ENCODE data around the gene IMPDH2.
"Not testable (repeated sequence)": the region's sequence is repeated elsewhere in the genome, so short reads cannot be mapped to it uniquely, and the experiment has no call there.

IMPDH2 gene

DNA sequence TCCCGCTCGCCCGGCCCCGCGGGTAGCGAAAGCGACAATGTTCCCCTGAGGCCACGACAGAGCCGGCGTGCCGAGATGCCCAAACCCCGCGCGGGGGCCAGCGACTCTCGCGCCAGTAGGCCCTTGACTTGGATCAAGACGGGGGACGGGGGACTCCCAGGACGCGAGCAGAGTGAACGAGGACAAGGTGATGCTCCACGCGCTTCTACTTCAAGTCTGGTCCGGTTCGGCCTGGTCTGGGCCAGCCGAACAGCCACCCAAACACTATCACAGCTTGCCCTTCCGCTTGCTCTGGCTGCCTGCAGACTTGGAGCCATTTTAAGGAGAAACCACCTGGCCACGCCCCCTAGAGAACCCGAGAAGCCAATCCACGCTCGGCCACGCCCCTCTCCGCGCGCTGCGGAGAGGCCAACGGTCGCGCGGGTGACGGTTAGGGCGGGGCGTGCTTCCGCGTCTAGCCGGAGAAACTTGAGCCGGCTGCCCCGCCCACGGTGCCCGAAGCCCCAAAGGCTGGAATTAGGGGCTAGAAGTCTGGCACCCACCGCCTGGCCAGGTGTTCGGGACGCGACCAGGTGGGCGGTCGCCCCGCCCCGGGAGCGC lies 7.9 kb downstream of the IMPDH2 start:
- DNase-seq = peak; percentile 97

DNA sequence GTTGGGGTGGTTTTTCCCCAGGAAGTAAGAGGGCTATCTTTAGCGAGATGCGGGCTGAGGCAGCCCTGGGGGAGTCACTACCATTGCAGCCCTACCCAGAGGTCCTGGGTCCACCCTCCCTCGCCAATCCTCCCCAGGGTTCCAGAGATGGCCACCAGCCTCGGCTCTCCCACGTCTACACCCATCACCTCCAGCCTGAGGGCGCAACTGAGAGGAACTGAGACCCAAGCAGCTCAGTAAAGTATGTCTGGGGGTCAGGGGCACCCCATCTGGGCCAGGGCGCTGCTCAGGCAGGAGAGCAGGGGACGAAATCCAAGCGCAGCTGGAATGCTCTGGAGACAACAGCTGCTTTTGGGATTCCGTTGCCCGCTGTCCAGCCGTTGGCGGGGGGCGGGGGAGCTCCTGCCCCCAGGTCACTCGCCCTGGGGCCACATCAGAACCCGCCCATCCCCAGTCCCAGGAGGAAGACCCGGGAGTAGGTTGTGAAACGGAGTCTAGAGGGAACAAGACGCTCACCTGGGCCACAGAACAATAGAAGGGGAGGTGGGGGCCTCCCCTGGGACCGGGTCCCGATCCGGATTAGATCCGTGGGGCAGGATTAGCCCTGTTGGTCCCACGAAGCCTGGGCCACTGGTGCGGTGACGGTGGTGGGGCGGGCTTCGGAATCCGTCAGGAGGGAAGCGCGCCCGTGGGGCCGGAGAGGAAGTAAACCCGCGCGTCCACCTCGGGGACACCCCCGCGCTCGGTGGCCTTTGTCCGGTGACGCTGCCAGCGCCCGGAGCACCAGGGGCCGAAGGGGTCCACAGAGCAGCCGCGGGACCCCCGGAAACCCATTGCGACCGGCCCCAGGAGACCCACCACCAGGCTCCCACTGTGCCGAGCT lies 8.6 kb downstream of the IMPDH2 start:
- peak; percentile 57 for DNase-seq

DNA sequence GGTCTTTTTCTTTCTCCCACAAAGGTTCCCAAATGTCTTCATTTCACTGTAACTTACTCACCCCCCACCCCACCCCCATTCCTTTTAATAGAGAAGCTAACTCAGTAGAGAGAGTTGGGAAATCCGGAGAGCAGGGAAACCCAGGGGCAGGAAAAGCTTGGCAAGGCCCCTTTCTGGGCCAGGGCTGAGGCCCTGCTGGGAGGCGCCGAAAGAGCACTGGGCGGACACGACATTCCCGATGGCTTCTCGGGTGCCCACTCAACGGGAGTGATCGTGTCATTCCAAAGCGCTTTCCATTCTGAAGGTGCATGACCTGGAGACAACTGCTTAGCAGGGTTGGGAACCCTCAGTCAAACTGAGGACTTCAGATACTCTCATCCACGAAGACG lies 9.3 kb downstream of the IMPDH2 start:
- DNase-seq = no peak

DNA sequence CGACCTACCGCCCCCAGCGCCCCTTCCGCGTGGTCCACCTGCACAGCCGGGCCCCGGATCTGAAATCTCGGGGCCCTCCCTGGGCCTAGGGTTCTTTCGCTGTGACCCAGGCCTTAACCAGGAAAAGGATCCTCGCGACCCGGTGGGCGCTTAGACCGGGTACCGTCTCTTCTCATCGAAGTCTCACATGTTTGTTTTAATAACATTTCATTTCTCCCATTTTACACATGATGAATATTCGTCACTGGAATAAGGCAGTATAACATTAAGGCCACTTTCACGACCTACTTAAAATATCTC lies 10.5 kb downstream of the IMPDH2 start:
- DNase-seq = no peak

DNA sequence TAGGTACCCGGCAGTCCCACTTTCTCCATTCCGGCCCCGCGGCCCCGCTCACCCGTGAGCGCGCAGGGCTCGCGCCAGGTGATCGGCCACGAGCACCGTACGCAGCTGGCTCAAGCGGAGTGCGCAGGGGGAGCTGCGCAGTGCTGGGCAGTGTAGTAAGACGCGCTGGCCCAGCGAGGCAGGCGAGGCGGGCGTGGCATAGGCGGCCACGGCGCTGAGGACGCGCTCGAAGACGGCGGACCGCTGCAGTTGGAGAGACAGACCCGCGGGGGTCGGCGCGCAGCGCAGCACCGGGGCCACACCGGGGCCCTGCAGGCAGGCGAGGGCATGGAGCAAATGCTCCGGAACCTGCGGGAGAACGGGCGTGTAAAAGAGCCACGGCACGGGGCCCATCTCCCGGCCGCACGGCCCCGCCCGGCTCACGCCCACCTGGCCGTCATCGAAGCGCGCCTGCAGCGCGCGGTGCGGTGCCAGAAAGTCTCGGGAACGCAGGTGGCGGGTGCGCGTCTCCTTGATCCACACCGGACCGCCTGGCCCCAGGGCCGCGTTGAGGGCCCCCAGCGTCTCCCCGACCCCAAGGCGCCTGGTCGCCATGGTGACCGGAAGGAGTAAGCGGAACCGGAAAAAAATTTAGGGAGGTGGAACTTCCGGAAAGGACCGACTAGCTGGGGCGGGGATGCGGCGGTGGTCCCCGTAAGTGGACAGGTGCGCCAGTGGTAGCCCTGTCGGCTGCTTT lies 11.1 kb downstream of the IMPDH2 start, which contains the start of gene DALRD3:
Gene DALRD3, minus strand, starts transcription at position 610 of the 736 bp plus-strand sequence. Its CDS starts 16 bp downstream, at position 594.
- peak; percentile 72 for DNase-seq

DNA sequence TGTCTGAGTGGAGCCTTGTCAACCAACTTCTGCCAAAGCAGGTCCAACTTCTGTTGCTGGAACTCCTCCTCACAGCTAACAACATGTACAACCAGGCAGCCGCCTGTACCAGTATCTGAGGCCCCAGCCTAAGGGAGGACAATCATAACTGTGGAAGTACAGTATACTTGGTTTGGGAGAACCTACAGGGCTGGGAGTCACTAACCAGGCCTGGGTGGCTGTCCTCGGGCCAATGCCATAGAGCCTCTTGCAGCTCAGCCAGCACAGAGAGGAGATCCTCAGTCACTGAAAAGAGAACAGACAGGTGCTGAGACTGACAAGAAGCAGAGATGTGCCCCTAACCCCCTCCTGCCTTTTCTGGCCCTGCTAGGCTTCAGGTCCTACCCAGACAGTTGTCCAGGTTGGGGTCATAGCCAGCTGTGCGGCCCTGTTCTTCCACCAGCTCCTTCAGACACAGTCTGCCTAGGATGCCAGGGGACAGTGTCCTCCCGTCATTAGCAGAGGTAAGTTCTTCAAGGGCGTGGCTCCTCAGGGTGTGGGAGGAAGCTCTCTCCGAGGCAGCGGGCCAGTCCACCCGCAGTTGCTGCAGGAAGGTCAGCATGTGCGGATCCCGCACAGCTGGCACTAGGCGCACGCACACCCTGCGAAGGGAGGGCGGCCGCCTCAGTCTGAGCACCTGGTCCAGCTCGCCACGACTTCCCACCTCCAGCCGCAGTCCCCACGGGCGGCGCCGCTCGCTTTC lies 11.8 kb downstream of the IMPDH2 start:
- peak; percentile 48 for DNase-seq

DNA sequence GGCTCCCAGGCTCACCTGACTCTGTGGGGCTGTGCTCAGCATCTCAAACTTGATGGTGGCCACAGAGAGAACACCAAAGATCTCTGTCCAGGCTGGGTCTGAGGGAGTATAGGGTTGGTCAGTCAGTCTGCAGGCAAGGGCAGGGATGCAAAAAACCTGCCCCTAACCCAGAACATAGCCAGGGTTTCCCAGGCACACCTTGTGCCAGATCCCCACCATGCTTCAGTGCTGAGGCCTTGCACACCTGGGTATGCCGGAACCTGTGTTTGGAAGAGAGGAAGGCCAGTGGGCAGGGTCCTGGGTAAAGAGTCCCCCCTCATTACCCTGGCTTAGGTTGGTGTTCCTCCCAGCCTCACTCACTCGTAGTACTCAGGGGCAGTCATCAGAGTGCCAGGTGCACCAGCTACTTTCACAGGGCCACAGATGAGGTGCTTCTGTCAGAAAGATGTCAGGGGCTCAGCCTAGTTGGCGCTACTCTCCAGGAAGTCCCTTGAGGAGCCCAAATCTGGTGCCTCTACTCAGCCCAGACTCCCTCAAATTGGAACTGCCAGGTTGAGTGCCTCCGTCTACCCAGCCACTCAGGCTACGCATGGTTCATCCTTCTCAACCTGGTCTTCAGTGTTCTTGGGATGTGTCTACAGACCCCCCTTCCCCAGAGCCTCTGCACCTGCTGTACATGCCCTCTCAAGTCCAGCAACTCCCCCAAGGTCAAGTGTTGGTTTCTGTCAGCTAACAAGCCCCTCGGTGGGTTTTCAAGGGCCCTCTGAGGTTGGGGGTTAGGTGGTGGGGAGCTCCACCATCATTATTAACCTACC lies 12.6 kb downstream of the IMPDH2 start:
- no peak for DNase-seq

DNA sequence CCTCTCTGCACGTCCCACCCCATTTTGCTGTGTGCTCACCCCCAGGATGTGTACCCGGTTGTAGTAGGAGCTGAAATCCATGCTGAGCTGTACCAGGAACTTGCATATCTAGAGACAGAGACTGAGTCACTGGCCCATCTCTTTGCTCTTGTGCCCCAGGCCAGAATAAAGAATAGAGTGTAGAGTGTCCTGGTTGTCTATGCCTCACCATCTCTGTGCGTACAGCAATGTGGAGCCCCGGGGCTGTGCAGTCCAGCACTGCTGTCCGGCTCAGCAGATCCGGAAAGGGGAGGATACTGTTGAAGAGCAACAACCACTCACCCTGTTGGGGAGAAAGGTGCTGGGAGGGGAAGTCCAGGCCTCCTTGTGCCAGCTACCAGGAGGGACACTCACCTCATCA lies 13.4 kb downstream of the IMPDH2 start:
- no peak for DNase-seq

DNA sequence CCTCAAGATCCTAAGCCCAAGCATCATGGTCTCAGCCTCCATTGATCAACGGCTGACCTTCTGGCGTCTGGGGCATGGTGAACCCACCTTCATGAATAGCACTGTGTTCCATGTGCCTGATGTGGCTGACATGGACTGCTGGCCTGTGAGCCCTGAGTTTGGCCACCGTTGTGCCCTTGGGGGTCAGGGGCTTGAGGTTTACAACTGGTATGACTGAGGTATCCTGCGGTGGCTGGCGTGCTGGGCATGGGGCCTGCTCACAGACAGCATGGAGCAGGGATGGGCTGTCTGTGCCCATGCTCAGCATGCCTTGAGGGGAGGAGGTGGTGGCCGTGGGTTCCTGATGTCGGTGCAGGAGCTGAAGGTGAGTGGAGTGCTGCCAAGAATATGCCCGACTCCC lies 14.1 kb downstream of the IMPDH2 start:
- DNase-seq = no peak

DNA sequence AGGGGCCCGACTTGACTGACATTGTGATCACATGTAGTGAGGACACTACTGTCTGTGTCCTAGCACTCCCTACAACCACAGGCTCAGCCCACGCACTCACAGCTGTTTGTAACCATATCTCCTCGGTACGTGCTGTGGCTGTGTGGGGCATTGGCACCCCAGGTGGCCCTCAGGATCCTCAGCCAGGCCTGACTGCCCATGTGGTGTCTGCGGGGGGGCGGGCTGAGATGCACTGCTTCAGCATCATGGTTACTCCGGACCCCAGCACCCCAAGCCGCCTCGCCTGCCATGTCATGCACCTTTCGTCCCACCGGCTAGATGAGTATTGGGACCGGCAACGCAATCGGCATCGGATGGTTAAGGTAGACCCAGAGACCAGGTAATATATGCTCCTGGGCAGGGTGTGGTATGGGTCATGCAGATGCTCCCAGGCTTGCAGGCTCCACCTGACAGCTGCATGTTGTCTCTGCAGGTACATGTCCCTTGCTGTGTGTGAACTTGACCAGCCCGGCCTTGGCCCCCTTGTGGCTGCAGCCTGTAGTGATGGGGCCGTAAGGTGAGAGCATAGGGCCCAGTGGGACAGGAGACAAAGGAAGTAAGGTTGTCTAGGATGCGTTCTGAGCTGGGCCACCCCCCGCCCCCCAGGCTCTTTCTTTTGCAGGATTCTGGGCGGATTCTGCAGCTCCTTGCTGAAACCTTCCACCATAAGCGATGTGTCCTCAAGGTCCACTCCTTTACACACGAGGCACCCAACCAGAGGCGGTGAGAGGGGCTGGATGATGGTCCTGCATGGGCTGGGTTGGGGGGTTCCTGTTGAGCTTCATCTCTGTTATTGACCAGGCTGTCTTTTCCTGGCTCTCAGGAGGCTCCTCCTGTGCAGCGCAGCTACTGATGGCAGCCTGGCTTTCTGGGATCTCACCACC lies 15.2 kb downstream of the IMPDH2 start:
- DNase-seq = peak; percentile 44

DNA sequence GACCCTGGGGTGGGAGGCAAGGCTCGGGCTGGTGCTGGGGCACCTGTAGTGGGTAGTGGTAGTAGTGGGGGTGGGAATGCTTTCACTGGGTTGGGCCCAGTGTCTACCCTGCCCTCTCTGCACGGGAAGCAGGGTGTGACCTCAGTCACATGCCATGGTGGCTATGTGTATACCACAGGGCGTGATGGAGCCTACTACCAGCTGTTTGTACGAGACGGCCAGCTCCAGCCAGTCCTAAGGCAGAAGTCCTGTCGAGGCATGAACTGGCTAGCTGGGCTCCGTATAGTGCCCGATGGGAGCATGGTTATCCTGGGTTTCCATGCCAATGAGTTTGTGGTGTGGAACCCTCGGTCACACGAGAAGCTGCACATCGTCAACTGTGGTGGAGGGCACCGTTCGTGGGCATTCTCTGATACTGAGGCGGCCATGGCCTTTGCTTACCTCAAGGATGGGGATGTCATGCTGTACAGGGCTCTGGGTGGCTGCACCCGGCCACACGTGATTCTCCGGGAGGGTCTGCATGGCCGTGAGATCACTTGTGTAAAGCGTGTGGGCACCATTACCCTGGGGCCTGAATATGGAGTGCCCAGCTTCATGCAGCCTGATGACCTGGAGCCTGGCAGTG lies 16.0 kb downstream of the IMPDH2 start:
- no peak for DNase-seq

DNA sequence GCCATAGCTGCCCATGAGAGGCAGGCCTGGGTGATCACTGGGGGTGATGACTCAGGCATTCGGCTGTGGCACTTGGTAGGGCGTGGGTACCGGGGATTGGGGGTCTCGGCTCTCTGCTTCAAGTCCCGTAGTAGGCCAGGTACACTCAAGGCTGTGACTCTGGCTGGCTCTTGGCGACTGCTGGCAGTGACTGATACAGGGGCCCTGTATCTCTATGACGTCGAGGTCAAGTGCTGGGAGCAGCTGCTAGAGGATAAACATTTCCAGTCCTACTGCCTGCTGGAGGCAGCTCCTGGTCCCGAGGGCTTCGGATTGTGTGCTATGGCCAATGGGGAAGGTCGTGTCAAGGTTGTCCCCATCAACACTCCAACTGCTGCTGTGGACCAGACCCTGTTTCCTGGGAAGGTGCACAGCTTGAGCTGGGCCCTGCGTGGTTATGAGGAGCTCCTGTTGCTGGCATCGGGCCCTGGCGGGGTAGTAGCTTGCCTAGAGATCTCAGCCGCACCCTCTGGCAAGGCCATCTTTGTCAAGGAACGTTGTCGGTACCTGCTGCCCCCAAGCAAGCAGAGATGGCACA lies 16.7 kb downstream of the IMPDH2 start:
- no peak for DNase-seq

DNA sequence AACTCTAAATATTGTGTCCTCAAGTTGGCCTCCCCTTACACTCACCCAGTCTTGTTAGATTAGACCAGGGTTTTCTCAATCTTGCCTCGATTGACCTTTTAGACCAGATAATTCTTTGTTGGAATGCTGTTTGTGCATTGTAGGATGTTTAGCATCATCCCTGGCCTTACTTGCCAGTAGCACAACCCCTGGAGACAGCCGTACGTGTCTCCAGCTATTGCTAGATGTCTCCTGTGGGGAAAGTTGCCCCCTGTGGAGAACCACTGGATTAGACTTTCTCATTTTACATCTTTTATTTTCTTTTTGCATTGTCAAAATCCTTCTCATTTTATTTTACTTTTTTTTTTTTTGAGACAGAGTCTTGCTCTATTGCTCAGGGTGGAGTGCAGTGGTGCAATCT lies 19.8 kb downstream of the IMPDH2 start:
- no peak for DNase-seq

DNA sequence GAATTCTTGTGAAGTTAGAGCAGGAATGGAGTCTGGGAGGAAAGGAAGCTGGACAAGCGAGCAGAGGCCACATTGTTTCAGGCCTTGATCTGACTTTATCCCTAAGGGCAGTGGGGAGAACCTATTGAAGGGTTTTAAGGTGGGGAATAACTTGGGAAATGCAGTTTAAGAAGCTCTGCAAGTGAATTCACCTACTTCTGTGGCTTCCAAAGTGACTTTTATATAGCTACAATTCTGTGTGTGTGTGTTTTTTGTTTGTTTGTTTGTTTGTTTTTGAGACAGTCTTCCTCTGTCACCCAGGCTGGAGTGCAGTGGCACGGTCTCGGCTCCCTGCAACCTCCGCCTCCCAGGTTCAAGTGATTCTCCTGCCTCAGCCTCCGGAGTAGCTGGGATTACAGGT lies 20.6 kb downstream of the IMPDH2 start:
- DNase-seq = not testable (repeated sequence)

DNA sequence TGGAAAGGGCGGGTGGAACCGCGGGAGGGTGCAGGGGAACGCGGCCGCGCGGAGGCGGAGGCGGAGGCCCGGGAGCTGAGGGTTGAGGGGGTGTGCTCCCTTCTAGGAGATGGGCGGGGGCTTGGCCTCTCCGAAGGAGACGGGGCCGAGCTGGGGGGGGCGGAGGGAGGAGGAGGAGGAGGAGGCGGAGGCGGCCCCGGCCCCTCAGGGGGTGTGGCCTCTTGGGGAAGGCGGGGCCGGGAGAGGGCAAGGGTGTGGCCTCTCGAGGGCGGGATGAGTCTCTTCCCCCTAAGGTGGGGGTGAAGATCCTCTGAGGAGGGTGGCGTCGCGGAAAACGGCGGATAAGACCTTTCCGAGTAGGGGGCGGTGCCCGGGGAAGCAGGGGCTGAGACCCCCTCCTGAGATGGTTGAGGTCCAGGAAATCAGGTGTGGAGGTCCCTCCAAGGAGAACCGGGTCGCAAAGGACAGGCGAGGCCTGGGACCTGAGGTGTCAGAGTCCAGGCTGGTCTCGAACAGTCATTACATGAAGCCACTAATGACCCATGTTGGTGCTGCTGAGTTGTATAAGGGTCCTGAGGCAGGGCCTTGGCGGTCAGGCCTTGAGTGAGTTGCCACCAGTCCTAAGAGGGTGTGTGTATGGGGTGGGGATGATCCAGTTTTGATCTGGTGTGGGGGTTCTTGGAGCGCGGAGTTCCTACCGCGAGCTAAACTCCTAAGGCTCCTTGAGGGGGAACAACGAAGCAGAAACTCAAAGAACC lies 21.2 kb downstream of the IMPDH2 start:
- DNase-seq = peak; percentile 73

DNA sequence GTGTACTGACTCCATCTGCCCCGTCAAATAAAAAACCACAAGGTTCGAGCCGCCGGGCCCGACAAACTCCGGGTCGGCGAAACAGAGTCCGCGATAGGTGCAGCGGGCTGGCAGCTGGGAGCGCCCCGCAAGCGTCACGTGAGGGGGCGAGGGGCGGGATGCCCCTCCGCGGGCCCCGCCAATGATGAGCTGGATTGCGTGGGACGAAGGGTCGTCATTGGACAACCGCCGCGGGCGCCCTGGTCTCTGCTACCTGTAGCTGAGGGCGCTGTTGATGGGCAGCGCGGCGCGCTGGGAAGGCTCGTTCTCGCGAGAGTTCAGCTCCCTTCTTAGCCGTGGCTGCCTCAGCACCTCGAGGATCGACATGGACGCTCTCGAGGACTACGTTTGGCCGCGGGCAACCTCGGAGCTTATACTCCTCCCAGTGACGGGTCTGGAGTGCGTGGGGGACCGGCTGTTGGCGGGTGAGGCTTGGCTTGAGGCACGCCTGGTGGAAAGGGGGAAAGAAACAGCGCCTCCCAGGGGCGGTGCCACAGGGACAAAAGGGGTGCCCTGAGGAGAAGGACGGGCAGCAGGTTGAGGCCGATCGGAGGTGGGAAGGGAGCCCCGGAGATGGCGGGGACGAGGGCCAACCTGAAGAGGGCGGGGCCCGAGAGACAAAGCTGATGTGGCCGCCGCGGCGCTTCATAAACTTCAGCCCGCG lies 22.0 kb downstream of the IMPDH2 start, which contains the start of gene WDR6:
Gene WDR6, plus strand, starts transcription at position 324 of the 703 bp plus-strand sequence. Its CDS starts 41 bp downstream, at position 365.
- DNase-seq = peak; percentile 93

DNA sequence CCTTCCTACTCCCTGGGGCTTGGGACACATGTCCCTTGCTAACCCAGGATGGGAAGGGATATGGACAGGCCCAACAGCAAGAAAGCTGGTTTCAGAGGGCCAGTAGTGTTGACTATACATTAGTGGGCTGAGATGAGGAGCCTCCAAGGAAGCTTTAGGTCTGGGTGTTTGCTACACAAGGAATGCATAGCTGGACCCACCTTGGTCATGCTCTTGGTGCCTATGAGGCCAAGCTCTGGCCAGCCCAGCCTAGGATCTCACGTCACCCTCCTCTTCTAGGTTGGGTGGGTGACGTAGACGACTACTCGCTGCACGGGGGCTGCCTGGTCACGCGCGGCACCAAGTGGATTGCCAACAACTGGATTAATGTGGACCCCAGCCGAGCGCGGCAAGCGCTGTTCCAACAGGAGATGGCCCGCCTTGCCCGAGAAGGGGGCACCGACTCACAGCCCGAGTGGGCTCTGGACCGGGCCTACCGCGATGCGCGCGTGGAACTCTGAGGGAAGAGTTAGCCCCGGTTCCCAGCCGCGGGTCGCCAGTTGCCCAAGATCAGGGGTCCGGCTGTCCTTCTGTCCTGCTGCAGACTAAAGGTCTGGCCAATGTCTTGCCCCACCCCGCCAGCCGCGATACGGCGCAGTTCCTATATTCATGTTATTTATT lies 22.7 kb downstream of the IMPDH2 start:
- peak; percentile 6 for DNase-seq

DNA sequence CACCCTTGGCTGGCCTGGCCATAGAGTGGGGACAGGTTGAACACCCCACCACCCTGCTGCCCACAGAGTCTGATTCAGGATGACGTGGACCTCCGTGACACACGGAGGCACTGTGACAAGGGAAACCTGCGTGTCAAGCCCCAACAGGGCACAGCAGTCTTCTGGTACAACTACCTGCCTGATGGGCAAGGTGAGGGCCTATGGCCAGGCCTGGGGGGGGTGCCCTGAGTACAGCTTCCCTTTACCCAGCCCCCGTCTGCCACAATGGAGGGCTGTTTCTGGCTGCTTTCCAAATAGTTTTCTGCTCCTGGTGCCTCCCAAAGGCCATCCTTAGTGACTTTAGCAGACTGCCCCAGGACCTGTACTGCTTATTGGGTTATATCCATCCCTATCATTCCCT lies 23.2 kb downstream of the IMPDH2 start:
- no peak for DNase-seq

All from NCI-H146 (cell line).